Measurements from ENCODE around the gene APRT.

The APRT gene

GRCh38 chr16:88811769-88812512 lies at the start of gene APRT:
TSS of gene APRT (minus strand) at chr16:88811928. CDS start at chr16:88811899, 29 bp downstream.
- DNase-seq, result peak; percentile 95 to 99 (median 98)

- DNase-seq, result no peak
Observed at GRCh38 chr16:88861359-88861758, 49.6 kb upstream of the APRT start.

- DNase-seq, result no peak
Observed at GRCh38 chr16:88859381-88860091, 47.8 kb upstream of the APRT start.

- DNase-seq, result peak; percentile 85 to 92 (median 87)
Observed at GRCh38 chr16:88857728-88858339, 46.1 kb upstream of the APRT start.

GRCh38 chr16:88856828-88857727 lies 45.4 kb upstream of the APRT start, which contains the start of the genes GALNS and TRAPPC2L:
TSS of gene GALNS (minus strand) at chr16:88856947. CDS start at chr16:88856877, 70 bp downstream.
TSS of gene TRAPPC2L (plus strand) at chr16:88857127. CDS start at chr16:88857151, 24 bp downstream.
- DNase-seq, result peak; percentile 99 to 100 (median 100)

GRCh38 chr16:88856122-88856827 lies 44.5 kb upstream of the APRT start:
- peak in 2 of 3 donors; percentile 15 to 16 for DNase-seq

- no peak for DNase-seq
Observed at GRCh38 chr16:88855736-88856121, 44.0 kb upstream of the APRT start.

GRCh38 chr16:88855176-88855575 lies 43.4 kb upstream of the APRT start:
- peak; percentile 23 to 44 (median 30) for DNase-seq

GRCh38 chr16:88854306-88855111 lies 42.8 kb upstream of the APRT start:
- DNase-seq, result peak; percentile 91 to 92 (median 91)

- peak; percentile 54 to 68 (median 59) for DNase-seq
Observed at GRCh38 chr16:88853325-88853941, 41.7 kb upstream of the APRT start.

GRCh38 chr16:88851616-88852015 lies 39.9 kb upstream of the APRT start:
- DNase-seq, result no peak

GRCh38 chr16:88850531-88851199 lies 38.9 kb upstream of the APRT start:
- DNase-seq, result no peak

GRCh38 chr16:88848557-88848956 lies 36.8 kb upstream of the APRT start:
- DNase-seq, result peak in 2 of 3 donors; percentile 23 to 25

- DNase-seq, result no peak
Observed at GRCh38 chr16:88847654-88848053, 35.9 kb upstream of the APRT start.

- peak; percentile 85 to 87 (median 86) for DNase-seq
Observed at GRCh38 chr16:88846088-88846487, 34.4 kb upstream of the APRT start.

- DNase-seq, result no peak
Observed at GRCh38 chr16:88844419-88845036, 32.8 kb upstream of the APRT start.

- DNase-seq, result no peak
Observed at GRCh38 chr16:88843256-88843655, 31.5 kb upstream of the APRT start.

GRCh38 chr16:88842806-88843205 lies 31.1 kb upstream of the APRT start:
- no peak for DNase-seq

- DNase-seq, result no peak
Observed at GRCh38 chr16:88842308-88842756, 30.6 kb upstream of the APRT start.
